SIG-M5 (cell line): ENCODE data around the gene LRP1.

Experiments used
- DNase-seq: peaks from one replicate; lab custom pipeline; 2025; lab: John Stamatoyannopoulos, UW

Gene LRP1

GRCh38 chr12:57254506-57255280 lies 126.4 kb downstream of the LRP1 start:
- no peak for DNase-seq

- no peak for DNase-seq
Observed at GRCh38 chr12:57255916-57256315, 127.6 kb downstream of the LRP1 start.

GRCh38 chr12:57258977-57259970 lies 131.0 kb downstream of the LRP1 start:
- no peak for DNase-seq

DNA sequence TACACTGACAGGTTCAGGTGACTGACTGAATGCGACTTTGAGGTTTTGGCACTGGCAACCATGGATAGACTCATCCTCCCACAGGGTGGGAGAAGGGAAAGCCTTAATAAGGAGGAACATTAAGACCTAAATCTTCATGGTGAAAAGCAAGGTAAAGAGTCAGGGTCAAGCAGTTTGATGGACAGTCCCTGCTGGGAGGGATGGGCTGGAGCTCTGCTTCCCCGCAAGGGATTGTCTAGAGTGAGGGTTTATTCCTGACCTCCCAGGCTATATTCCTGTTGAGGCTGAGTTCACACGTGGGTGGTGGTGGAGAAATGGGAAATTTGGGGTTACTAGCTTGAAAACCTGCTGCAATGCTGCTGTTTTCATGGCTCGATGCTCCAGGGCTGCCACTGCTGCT lies 132.1 kb downstream of the LRP1 start:
- DNase-seq, result no peak

GRCh38 chr12:57261428-57261865 lies 133.2 kb downstream of the LRP1 start:
- no peak for DNase-seq

- no peak for DNase-seq
Observed at GRCh38 chr12:57262126-57262822, 134.0 kb downstream of the LRP1 start.
